ENCODE results near the gene ABLIM3. TPM values are rescaled to one million over a fixed set of nuclear protein-coding genes. Genes with fewer than 3 reads are reported as not detected.

Gene ABLIM3
- total and polyA plus RNA-seq, 2 donors (not counting 3 experiments of a cell fraction or from before 2014, with no cell fraction given): 16.7 to 42.1 TPM

GRCh38 chr5:149210225-149210624, 68.9 kb downstream of the ABLIM3 start:
- Histone ChIP-seq H3K36me3 (ENCODE audit: control insufficient read depth in 2 of 2, extremely low read depth in 1 of 2, insufficient read depth in 2 of 2, low read length in 2 of 2) (no peaks in the 10 kb centered on the region), H3K27ac (ENCODE audit: insufficient read depth, low read depth, low read length) (peak overlapping the region; percentile 66), H3K4me2 (ENCODE audit: insufficient read depth, low read length) (peak overlapping the region; percentile 50), H4K20me1 (replicated peaks; ENCODE audit: control insufficient read depth, extremely low read depth, insufficient read depth, low read length) (no peaks in the 10 kb centered on the region), H3K4me3 (replicated peaks in 1 of 3; ENCODE audit: insufficient read depth in 1 of 3, low read depth in 1 of 3, low read length in 3 of 3) (no peak overlapping the region), H3K9me3 (replicated peaks; ENCODE audit: control insufficient read depth, insufficient read depth, low read length) (no peaks in the 10 kb centered on the region), H3K4me1 (ENCODE audit: control insufficient read depth, extremely low read depth, insufficient read depth, low read length) (peaks cover 34% of the 10 kb centered on the region), H3K27me3 (ENCODE audit: control insufficient read depth in 2 of 2, insufficient read depth in 2 of 2, low read length in 2 of 2) (no peaks in the 10 kb centered on the region), H3K79me2 (ENCODE audit: control insufficient read depth, insufficient read depth, low read length) (no peaks in the 10 kb centered on the region), H3K9ac (replicated peaks; ENCODE audit: extremely low read depth, insufficient read depth, low read length) (no peak overlapping the region), H2AFZ (ENCODE audit: low read depth, low read length) (no peak overlapping the region), H3K9me1 (replicated peaks; ENCODE audit: control insufficient read depth, extremely low read depth, insufficient read depth, low read length) (no peaks in the 10 kb centered on the region)
- BruUV-seq (replicated peaks): no TSS peak
- ChIA-PET POLR2A (no interaction called here), CTCF (interaction anchor here (1.1 to 1.5 kb wide), 2 partner anchors 18 to 58 kb away, joined by 3 read pairs; no protein-coding TSS in a partner anchor)
- TF ChIP-seq MYC (IDR thresholded peaks at IDR 0.05; ENCODE audit: low read depth, low read length) (no peak), EZH2 (IDR thresholded peaks at IDR 0.05; ENCODE audit: borderline replicate concordance, low read depth, low read length, severe bottlenecking) (no peak), GATA2 (IDR thresholded peaks at IDR 0.05; ENCODE audit: insufficient read depth, insufficient read length, low read depth, low read length) (peak; percentile 99), FOS (IDR thresholded peaks at IDR 0.05; ENCODE audit: borderline replicate concordance, insufficient read depth, low read length) (peak; percentile 93), MAX (IDR thresholded peaks at IDR 0.05; ENCODE audit: insufficient read depth, insufficient read length) (no peak), POLR2AphosphoS5 (IDR thresholded peaks at IDR 0.05; ENCODE audit: insufficient read depth, low read depth, low read length) (peak; percentile 56), JUN (IDR thresholded peaks at IDR 0.05; ENCODE audit: borderline replicate concordance, insufficient read depth, insufficient read length, low read depth) (peak; percentile 78), POLR2A (IDR thresholded peaks at IDR 0.05; ENCODE audit: low read depth, low read length) (no peak), CTCF (IDR thresholded peaks at IDR 0.05; ENCODE audit: extremely low read depth in 1 of 2, insufficient read depth in 1 of 2, low read depth in 1 of 2, low read length in 2 of 2) (no peak)
- dilution Hi-C loops (cut with MboI; ENCODE audit: extremely low pct_ligation_motif_present, low sequenced_read_pairs): no loop called here
- FAIRE-seq (peak; percentile 93), DNase-seq (ENCODE audit: low read depth, low spot score) (peak; percentile 74)
- intact Hi-C loops (cut with micrococcal nuclease): no loop called here
